NCI-H2227 (cell line): ENCODE results near the gene PDCD2L.
"Not testable (repeated sequence)": the region's sequence is repeated elsewhere in the genome, so short reads cannot be mapped to it uniquely, and the experiment has no call there.

ENCODE experiments used
- DNase-seq: peaks from one replicate; lab custom pipeline; 2025; ENCODE audit not compliant: unreplicated experiment; lab: John Stamatoyannopoulos, UW

The PDCD2L gene

DNA sequence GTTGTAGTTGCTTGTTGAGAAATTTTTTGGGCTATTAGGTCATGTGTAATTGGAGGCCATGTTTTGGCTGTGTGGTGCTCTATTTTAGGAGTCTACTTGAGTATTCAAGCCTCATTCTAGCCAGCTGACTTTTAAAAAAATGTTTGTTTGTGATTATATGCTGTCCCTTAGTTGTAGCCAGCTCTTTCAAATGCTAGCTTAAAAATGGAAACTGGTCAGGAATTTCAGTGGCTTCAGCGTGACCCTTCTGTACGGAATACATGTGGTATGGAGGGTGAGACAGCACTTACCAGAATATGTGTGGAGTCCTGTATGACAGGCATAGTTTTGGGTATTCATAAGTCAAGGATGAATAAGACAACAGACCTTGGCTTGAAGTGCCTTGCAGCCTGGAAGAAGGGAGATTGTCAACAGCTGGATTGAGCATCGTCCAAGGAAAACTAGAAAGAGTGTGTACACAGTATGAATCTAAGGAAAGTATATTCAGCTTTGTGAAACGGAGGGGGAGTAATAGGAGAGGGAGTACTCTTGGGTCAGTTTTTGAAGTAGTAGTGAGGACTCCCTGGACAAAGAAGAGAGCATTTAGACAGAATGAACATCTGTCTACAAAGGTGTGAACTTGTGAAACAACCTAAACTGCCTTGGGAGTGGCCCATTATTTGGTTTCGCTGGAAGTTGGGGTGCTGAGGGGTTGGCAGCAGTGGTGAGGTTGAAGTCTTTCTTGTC lies 57.3 kb downstream of the PDCD2L start:
- DNase-seq, result no peak

DNA sequence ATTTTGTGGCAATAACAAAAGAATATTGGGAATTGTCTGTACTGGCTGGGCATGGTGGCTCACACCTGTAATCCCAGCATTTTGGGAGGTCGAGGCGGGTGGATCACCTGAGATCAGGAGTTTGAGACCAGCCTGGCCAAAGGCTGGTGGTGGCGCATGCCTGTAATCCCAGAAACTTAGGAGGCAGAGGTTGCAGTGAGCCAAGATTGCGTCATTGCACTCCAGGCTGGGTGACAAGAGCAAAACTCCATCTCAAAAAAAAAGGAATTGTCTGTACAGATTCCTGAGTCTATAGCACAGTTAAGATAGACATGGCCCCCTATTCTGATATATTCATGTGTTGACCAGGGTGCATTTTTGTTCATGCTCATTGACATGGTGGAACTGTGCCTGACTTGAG lies 60.6 kb downstream of the PDCD2L start:
- DNase-seq, result not testable (repeated sequence)

DNA sequence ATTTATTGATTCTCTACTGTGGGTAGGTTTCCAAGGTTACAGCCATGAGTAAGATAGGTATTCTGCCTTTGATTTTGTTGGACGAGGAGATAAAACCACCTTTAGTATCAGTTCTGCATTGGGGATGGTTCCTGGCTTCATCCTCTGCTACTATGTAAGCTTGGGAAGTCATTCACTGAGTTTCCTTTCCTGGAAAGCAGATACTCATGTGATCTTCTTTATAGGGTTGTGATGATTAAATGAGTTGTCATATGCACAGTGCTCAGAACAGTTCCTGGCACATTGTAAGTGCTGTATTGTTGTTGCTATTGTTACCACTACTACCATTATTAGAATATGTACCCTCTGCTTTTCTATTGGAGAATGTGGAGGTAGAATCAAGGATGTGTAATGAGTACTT lies 64.2 kb downstream of the PDCD2L start:
- no peak for DNase-seq

DNA sequence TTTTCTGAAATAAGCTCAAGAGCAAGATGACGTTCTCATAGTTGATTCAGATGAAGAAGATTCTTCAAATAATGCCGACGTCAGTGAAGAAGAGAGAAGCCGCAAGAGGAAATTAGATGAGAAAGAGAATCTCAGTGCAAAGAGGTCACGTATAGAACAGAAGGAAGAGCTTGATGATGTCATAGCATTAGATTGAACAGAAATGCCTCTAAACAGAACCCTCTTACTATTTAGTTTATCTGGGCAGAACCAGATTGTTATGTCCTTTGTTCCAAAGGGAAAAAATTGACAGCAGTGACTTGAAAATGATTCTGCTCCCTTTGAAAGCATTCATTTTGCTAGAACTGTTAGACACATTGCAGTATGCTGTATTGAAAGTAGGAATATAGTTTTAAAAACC lies 64.8 kb downstream of the PDCD2L start:
- DNase-seq, result not testable (repeated sequence)

DNA sequence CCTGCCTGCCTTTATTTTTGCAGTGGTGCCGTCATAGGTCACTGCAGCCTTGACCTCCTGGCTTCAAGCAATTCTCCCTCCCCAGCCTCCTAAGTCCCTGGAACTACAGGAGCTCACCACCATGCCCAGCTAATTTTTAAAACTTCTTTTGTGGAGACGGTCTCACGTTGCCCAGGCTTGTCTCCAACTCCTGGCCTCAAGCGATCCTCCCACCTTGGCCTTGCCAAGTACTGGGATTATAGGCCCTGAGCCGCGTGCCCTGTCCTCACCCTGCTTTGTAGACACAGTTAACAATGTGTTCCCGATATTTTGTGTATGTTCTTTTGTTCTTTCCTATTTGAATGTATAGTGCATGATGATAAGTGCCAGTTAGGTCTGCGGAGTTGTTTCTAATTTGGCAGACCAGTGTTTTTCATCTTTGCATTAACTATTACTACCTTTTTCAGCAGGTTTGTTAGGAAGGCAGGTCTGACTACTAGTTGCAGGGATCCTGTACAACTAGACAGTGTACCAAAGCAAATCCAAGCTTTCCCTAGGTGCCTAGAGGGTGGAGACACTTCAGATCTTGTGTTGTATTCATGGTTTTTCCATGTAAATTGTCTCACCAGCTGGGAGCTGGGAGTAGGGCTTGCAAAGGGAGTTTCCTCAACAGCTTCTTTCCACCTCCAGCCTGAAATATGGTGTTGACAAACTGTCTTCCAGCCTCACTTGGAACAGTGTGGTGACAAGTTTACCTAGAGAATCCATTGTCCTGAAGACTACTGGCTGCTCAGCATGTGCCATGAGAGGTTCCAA lies 67.9 kb downstream of the PDCD2L start:
- DNase-seq, result no peak

DNA sequence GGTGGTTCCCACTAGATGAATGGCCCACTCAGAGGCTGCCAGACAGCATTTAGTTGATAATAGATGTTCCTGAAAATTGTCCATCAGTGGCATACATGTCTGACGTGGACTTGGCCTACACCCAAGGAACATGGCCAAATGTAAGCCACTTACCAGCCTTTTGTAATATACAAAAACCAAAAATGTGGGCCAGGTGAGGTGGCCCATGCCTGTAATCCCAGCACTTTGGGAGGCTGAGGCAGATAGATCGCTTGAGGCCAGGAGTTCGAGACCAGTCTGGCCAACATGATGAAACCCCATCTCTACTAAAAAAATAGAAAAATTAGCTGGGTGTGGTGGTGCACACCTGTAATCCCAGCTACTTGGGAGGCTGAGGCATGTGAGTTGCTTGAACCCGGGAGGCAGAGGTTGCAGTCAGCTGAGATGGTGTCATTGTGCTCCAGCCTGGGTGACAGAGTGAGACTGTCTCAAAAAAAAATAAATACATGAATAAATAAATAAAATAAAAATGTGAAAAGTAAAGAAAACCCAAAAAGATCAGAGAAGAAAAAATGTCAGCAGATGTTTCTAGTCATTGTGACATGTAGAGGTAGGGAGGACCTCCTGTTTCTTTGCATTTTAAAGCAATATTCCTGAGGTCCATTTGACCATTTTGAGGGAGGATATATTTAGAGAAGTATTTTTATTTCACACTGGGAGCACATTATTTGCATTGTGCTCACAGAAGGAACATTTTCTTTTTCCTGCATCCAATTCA lies 70.2 kb downstream of the PDCD2L start:
- DNase-seq, result no peak

DNA sequence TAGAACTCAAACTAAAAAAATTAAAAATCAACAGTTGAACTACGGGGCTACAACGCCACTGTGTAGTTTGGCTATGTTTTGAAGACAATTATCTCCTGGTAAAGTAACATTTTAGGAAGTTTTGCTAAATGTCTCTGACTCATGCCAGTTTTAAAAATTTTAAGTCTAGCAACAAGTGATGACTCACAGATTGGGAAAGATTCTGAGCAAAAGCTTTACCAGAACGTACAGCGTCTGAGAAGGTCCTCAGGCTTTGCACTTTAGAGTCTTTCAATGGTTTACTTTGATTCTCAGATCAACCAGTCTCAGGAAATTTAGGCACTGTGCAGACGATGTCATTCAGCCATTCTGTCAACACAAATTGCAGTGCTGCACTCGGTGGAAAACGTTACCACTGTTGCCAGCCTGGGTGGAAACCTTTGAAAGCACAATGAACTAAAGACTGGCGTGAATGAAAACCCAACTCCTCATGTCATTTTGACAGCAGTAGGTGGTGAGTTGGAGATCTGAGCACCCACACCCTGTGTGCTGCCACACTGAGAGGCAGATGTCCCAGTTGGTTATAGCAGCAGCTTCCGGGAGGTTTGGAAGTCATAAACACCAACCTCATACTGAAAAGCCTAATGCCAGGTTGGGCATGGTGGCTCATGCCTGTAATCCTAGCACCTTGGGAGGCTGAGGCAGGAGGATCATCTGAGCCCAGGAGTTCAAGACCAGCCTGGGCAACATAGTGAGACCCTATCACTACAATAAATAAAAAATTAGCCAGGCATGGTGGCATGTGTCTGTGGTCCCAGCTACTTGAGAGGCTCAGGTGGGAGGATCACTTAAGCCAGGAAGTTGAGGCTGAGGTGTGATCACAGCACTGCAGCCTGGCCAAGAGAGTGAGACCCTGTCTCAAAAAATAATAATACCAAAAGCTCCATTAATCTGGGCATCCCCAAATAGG lies 71.1 kb downstream of the PDCD2L start:
- no peak for DNase-seq
